ENCODE measurements around the gene RADIL.

DNA sequence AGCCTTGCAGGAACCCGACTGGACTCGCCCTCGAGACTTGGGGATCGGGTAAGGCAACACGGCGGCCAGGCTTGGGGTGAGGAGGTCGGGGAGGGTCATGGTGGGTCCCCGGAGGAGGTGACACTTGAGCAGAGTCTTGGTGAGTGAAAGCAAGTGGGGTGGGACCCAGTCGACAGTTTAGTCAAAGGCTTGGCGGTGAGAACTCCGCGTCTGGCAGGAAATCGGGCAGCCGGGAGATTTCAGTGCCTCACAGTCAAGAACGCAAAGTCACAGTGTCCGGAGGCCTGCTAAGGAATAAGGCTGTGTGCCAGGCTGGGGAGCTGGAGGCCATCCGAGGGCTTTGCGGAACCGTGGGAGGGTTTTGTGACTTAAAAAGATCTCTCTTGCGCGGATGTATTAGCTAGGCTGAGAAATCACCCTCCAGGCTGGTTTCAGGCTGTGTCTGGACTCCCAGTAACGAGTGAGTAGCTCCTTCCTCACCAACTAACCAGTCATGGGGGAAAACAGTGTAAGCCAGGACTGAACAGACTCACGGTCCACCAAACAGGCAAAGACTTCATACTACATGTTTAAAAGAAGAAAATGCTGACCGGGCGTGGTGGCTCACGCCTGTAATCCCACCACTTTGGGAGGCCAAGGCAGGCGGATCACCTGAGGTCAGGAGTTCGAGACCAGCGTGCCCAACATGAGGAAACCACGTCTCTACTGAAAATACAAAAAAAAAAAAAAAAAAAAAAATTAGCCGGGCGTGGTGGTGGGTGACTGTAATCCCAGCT, 107.5 kb downstream of the RADIL start:
- TF ChIP-seq CTCF (IDR thresholded peaks at IDR 0.05) = no peak
- TF ChIP-seq POLR2A (IDR thresholded peaks at IDR 0.05) = no peak

Data from heart left ventricle (tissue), 13 donors.